C4-2B (cell line): ENCODE data around the gene MACF1.

Experiments used
- H3K27ac ChIP-seq: fragments of 450-650 bp; 2 replicates; pipeline ENCODE4 v1.5.1; 2017
- ZFX ChIP-seq: fragments of 450-650 bp; IDR thresholded peaks from 2 replicates; pipeline ENCODE4 v1.6.1; 2017
- TF ChIP-seq, protein P1 (sequence below): fragments of 450-650 bp; conservative IDR thresholded peaks from 2 replicates; pipeline ENCODE4 v1.5.1; 2017; ENCODE audit warnings: mild to moderate bottlenecking

Gene MACF1

DNA sequence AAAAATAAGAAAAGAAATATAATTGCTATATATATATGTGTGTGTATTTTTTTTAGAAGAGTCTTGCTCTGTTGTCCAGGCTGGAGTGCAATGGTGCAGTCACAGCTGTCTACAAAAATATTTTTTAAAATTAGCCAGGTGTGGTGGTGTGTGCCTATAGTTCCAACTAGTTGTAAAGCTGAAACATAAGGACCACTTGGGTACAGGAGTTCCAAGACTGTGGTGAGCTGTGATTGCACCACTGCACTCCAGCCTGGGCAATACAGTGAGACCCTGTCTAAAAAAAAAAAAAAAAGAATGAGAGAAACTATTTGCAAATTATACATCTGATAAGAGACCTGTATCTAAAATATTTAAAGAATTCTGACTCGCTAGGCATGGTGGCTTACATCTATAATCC lies 328.9 kb downstream of the MACF1 start:
- H3K27ac ChIP-seq, result no peak overlapping the region
- TF ChIP-seq, protein P1, sequence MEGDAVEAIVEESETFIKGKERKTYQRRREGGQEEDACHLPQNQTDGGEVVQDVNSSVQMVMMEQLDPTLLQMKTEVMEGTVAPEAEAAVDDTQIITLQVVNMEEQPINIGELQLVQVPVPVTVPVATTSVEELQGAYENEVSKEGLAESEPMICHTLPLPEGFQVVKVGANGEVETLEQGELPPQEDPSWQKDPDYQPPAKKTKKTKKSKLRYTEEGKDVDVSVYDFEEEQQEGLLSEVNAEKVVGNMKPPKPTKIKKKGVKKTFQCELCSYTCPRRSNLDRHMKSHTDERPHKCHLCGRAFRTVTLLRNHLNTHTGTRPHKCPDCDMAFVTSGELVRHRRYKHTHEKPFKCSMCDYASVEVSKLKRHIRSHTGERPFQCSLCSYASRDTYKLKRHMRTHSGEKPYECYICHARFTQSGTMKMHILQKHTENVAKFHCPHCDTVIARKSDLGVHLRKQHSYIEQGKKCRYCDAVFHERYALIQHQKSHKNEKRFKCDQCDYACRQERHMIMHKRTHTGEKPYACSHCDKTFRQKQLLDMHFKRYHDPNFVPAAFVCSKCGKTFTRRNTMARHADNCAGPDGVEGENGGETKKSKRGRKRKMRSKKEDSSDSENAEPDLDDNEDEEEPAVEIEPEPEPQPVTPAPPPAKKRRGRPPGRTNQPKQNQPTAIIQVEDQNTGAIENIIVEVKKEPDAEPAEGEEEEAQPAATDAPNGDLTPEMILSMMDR, result no peak
- no peak for TF ChIP-seq ZFX
